ENCODE data around the gene ETS1.

The ETS1 gene

DNA sequence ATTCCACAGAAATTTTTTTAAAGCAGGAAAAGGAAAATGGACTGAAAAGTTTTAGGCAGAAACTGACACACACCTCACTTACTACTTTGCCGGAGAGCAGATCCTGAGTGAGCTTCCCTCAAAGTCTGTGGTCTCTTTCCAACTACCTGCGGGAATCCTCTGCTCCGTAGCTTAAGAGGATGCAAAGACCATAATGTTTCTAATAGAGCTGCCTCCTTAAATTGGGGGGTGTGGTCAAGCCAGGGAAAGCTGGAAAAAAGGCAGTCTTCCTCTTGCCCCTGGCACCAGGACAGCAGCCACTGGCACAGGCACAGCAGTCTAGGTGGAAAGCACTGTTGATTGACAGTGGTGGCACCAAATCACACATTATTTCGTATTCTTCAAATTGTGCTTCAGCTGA lies at the start of gene ETS1:
TSS of gene ETS1 (minus strand) at position 144 of the 400 bp plus-strand sequence. CDS start 14,428 bp downstream, outside the sequence.
- DNase-seq (ENCODE audit: low read depth in 2 of 2) = no peak

- DNase-seq (ENCODE audit: low read depth in 2 of 2) = no peak
Measured at GRCh38 chr11:128634395-128634794, 47.0 kb upstream of the ETS1 start.

GRCh38 chr11:128633384-128633965 lies 46.1 kb upstream of the ETS1 start:
- no peak for DNase-seq (ENCODE audit: low read depth in 2 of 2)

- DNase-seq (ENCODE audit: low read depth in 2 of 2) = no peak
Measured at GRCh38 chr11:128632141-128632791, 44.9 kb upstream of the ETS1 start.

DNA sequence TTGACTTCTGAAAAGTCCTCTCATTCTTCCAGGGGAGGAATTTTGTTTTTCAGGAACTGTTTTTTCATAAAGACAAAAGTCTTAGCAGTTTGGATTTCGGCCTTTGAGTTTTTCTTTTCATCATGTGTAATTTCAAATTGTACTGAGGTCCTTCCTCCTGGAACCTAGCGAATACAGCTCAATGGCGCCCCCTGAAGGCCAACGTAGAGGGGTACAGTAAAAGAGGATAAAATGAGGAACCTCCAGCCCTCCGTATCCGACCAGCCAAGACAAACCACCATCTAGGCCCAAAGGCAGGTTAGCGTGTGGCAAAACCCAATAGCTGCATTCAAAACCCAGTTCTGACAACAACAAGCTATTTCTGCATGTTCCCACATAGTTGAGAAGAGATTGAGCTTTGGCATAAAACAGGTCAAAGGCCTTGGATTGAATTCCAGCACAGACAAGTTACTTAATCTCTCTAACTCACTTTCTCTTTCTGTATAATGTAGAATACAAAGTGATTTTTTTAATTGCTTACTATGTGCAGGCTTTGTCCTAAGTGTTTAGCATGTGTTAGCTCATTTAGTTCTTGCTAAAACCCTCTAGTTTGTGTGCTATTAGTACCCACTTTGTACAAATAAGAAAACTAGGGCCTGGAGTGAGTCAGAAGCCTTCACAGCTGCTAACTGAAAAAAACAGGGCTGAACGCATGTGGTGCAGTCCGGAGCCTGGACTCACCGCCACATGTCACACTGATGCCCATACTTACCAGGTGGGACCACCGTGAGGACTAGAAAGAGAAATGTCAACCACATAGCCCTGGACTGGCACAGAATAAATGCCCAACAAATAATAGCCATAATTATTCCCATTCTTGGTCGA lies 43.2 kb upstream of the ETS1 start:
- DNase-seq (ENCODE audit: low read depth in 2 of 2) = peak; percentile 82 to 87

DNA sequence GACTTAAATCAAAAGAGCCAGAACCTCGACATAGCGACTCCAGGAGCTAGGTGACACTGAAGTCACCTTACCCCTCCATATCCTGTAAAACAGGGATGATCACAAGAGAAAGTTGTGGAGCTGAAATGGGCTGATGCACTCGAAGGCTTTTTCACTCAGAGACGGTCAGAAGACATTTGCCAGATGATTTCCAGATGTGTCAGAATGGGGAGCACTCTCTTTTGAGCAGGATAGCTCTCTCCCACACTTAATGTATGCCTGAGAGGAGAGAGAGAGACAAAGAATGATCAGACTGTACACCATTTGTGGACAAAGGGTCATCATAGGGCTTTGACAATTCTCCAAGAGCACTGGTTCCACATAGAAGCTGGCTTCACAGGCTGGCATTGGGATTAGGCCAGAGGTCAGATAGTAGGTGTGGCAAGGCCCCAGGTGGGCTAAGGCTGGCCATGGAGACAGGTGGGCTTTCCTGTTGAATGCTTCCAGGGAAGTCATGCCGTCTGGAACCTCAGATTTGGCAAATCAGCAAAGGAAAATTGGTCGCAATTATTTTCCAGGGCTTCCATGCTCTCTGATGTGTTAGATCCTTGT lies 42.3 kb upstream of the ETS1 start:
- DNase-seq (ENCODE audit: low read depth in 2 of 2) = no peak

- DNase-seq (ENCODE audit: low read depth in 2 of 2) = no peak
Measured at GRCh38 chr11:128628686-128629085, 41.3 kb upstream of the ETS1 start.

GRCh38 chr11:128628325-128628673 lies 40.9 kb upstream of the ETS1 start:
- no peak for DNase-seq (ENCODE audit: low read depth in 2 of 2)

GRCh38 chr11:128627666-128628324 lies 40.4 kb upstream of the ETS1 start:
- no peak for DNase-seq (ENCODE audit: low read depth in 2 of 2)

DNA sequence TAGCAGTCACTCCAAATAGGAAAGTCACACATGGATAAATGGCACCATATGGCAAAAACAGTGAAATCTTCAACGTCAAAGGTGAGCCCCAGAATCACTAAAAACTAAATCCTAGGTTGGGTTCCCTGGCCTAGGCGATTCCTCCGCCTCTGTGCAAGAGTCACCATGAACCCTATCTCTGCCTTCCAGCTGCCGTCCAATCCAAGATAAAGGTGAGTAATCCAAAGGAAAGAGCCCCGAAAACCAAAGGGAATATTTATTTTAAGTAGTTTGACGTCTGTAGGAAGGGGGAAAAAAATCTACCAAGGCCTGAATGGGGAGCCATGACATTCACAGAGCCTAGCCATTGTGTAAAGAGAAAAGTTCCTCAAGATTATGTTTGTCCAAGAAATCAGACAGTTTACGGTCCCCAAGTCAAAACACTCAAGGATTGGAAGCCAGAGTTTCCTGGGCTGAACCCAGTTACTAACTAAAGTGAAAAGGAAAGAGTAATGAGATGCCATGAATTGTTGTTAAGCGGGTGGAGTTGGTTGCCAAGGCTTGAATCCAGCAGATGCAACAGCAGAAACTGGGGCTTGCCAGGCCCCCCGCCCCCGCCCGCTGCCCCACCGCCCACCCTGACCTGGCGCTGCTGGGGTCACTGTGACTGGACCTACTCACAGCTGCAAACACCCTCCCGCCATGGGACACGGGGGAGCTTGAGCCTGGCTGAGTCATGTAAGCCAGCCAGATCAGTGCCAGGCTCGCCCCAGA lies 39.7 kb upstream of the ETS1 start:
- no peak for DNase-seq (ENCODE audit: low read depth in 2 of 2)

- no peak for DNase-seq (ENCODE audit: low read depth in 2 of 2)
Measured at GRCh38 chr11:128625746-128626145, 38.4 kb upstream of the ETS1 start.

- no peak for DNase-seq (ENCODE audit: low read depth in 2 of 2)
Measured at GRCh38 chr11:128625326-128625725, 38.0 kb upstream of the ETS1 start.

DNA sequence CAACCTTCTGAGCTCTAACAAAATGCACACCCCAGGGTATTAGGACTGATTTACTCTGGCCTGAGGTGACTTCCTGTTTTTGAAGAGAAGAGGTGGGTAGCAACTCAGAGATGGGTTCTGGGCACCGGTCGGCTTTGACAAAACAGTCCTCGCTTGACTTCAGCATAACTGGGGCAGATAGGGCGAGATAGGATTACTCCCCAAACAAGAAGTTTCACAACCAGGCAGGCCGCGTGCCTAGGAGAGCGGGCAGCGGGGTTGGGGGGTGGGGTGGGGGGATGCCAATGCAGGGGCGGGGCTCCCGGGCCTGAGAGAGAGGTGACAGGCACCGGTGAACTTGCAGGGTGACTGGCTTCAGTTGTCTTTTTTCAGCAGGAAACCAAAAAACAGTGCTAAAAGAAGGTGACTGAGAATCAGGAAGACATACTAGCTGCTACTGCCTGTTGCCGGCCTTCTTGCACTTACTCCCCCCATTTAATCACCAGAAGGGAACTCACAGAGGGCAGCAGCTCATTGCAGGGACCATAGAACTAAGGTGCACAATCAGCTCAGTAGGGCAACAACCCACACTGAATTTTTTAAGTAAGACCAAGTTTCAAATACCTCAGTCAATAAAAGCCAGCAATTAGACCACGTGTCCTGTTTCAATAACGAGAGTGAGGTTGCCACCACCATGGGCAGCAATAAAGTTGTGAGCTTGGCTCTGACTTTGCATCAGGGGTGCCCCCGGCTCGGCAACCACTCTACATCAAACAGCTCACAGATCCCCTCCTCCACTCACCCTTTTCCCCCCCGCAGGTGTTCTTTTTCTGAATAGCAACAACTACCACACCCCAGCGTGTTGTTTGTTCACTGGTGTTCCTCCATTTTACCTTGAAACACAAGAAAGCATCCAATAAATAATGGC lies 37.2 kb upstream of the ETS1 start:
- DNase-seq (ENCODE audit: low read depth in 2 of 2) = peak in 1 of 2 donors; percentile 34

DNA sequence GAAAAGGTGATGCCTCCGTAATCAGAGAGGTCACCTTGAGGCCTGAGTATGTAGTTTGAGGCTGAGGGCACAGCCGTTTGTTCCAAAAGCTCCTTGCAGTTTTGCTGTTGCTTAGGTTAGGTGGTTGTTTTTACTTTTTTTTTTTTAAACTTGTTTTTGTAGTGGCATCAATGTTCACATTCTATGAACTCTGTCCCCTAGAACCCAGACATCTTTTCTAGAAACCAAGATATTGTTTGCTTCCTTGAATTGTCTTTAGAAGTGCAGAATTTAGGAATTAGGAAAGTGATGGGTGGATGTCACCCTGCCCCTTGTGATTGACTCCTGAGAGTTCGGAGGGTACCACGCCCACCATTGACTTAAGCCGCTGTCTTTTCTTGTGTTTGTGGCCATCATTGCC lies 35.7 kb upstream of the ETS1 start:
- no peak for DNase-seq (ENCODE audit: low read depth in 2 of 2)

- no peak for DNase-seq (ENCODE audit: low read depth in 2 of 2)
Measured at GRCh38 chr11:128621601-128622501, 34.5 kb upstream of the ETS1 start.

- no peak for DNase-seq (ENCODE audit: low read depth in 2 of 2)
Measured at GRCh38 chr11:128620309-128621100, 33.1 kb upstream of the ETS1 start.

DNA sequence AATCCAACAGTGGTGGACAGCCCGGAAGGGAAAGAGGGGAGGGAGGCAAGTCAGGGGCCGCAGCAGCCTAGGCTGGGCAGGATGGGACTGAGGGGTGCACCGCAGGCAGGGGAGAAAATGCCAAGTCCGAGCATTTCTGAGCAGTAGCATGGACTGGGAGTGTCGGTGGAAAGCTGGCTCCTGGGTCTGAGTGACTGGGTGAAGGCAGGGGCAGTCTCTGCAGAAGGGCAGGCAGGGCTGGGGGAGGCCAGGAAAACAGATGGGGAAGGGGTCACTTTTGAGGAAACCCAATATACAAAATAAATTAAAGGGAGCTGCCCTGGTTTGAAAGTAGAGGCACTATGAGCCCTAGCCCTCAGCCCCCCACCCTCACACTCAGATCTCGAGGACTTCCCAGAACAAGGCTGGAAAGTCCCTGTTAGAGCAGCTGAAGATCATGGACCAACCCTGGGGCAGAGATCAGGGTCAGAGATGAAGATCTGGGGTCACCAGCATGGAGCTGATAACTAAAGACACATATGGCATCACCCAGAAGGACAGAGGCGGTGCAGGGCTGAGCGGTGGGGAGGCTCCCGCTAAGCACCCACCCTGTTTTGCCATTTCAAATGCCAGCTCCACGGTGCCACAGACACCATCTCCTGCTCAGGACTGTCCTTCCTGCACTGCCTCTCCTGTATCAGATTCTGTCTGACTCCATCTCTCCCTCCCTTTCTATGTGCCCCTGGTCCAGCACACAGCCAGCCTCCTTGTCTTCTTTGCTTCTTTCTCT lies 32.4 kb upstream of the ETS1 start:
- no peak for DNase-seq (ENCODE audit: low read depth in 2 of 2)

DNA sequence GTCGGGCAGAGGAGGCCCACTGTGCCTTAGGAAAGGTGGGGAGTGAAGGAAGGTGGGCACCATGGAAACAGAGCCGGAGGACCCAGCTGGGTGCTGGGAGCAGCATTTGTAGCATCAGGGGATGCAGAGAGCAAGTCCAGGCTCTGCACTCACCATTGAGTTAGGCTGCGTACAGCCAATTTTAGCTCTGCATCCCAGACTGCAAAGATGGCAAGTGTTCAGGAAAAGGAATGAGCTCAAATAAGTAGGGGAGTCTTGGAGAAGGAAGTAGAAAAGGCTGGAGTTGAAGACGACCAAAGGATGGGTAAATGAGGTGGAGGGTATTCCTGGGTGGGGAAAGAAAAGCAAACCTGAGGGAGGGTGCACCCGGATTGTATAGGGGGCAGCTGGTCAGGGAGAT lies 31.6 kb upstream of the ETS1 start:
- DNase-seq (ENCODE audit: low read depth in 2 of 2) = no peak

Measured in stimulated activated CD8-positive, alpha-beta memory T cell treated with anti-CD3 and anti-CD28 coated beads, Interleukin-2, amount 100 ng/mL, for 1 hour (primary cell).